H9 (cell line): ENCODE data around the gene PPARA. TPM values are rescaled to one million over a fixed set of nuclear protein-coding genes. Genes with fewer than 3 reads are reported as not detected.

Experiments used
- DNase-seq: peaks from one replicate; pipeline ENCODE4 v3.0.0-alpha.2; 2017
- H2AFZ ChIP-seq: one replicate; pipeline ENCODE4 v1.6.1; 2013; ENCODE audit warnings: mild to moderate bottlenecking, low read length, control low read depth, moderate library complexity
- H2AK5ac ChIP-seq: 2 replicates; pipeline ENCODE4 v1.6.1; 2013; ENCODE audit warnings: low read length, control low read depth, mixed read lengths; ENCODE audit not compliant: insufficient read length
- H2BK120ac ChIP-seq: one replicate; pipeline ENCODE4 v1.6.1; 2013; ENCODE audit warnings: low read depth, mild to moderate bottlenecking, low read length, control low read depth, inconsistent platforms; ENCODE audit not compliant: poor library complexity, severe bottlenecking
- H2BK12ac ChIP-seq: 2 replicates; pipeline ENCODE4 v1.6.1; 2013; ENCODE audit warnings: low read length, control low read depth, mixed read lengths, low read depth; ENCODE audit not compliant: insufficient read length
- H2BK15ac ChIP-seq: 2 replicates; pipeline ENCODE4 v1.6.1; 2013; ENCODE audit warnings: low read depth, low read length, control low read depth
- H2BK20ac ChIP-seq: one replicate; pipeline ENCODE4 v1.6.1; 2013; ENCODE audit warnings: low read depth, mild to moderate bottlenecking, low read length, control low read depth, inconsistent platforms; ENCODE audit not compliant: poor library complexity, severe bottlenecking
- H2BK5ac ChIP-seq: 2 replicates; pipeline ENCODE4 v1.6.1; 2013; ENCODE audit warnings: low read length, control low read depth, mixed read lengths; ENCODE audit not compliant: insufficient read length
- H3K14ac ChIP-seq: 2 replicates; pipeline ENCODE4 v1.6.1; 2013; ENCODE audit warnings: low read length, control low read depth; ENCODE audit not compliant: insufficient read depth
- H3K18ac ChIP-seq: 2 replicates; pipeline ENCODE4 v1.6.1; 2013; ENCODE audit warnings: low read depth, mild to moderate bottlenecking, mixed read lengths, low read length, control low read depth; ENCODE audit not compliant: insufficient read length
- H3K23ac ChIP-seq: 2 replicates; pipeline ENCODE4 v1.6.1; 2013; ENCODE audit warnings: low read length, control low read depth, mixed read lengths, low read depth; ENCODE audit not compliant: insufficient read length
- H3K23me2 ChIP-seq: 2 replicates; pipeline ENCODE4 v1.6.1; 2013; ENCODE audit warnings: low read depth, mild to moderate bottlenecking, mixed read lengths, low read length, control low read depth; ENCODE audit not compliant: insufficient read length, poor library complexity, severe bottlenecking
- H3K27ac ChIP-seq: 2 replicates; pipeline ENCODE4 v1.5.1; 2013; ENCODE audit warnings: low read length, control low read depth, mixed read lengths, low read depth; ENCODE audit not compliant: insufficient read length
- H3K27me3 ChIP-seq: 2 replicates; pipeline ENCODE4 v1.6.1; 2013; ENCODE audit warnings: low read length, control low read depth, inconsistent platforms; ENCODE audit not compliant: insufficient read depth
- H3K4ac ChIP-seq: 2 replicates; pipeline ENCODE4 v1.6.1; 2013; ENCODE audit warnings: low read depth, mild to moderate bottlenecking, control low read depth, inconsistent platforms, low read length, moderate library complexity
- H3K4me1 ChIP-seq: 2 replicates; pipeline ENCODE4 v1.6.1; 2013; ENCODE audit warnings: low read length, control low read depth, inconsistent platforms; ENCODE audit not compliant: insufficient read depth
- H3K4me2 ChIP-seq: 2 replicates; pipeline ENCODE4 v1.6.1; 2013; ENCODE audit warnings: low read length, control low read depth, mixed read lengths; ENCODE audit not compliant: insufficient read length, insufficient read depth
- H3K56ac ChIP-seq: 2 replicates; pipeline ENCODE4 v1.6.1; 2013; ENCODE audit warnings: low read depth, mild to moderate bottlenecking, mixed read lengths, low read length, control low read depth; ENCODE audit not compliant: insufficient read length
- H3K79me1 ChIP-seq: 2 replicates; pipeline ENCODE4 v1.6.1; 2013; ENCODE audit warnings: low read depth, mild to moderate bottlenecking, moderate library complexity, low read length, control low read depth, inconsistent platforms; ENCODE audit not compliant: insufficient read depth, poor library complexity, severe bottlenecking
- H3K79me2 ChIP-seq: 2 replicates; pipeline ENCODE4 v1.6.1; 2013; ENCODE audit warnings: low read length, control low read depth, inconsistent platforms; ENCODE audit not compliant: insufficient read depth
- H3K9ac ChIP-seq: 2 replicates; pipeline ENCODE4 v1.6.1; 2013; ENCODE audit warnings: low read length, control low read depth, mixed read lengths; ENCODE audit not compliant: insufficient read length; ENCODE audit errors: extremely low read depth
- H3K9me3 ChIP-seq: one replicate; pipeline ENCODE4 v1.6.1; 2013; ENCODE audit warnings: low read depth, low read length, inconsistent platforms; ENCODE audit not compliant: control insufficient read depth
- H3T11ph ChIP-seq: one replicate; pipeline ENCODE4 v1.6.1; 2013; ENCODE audit warnings: mild to moderate bottlenecking, low read length, control low read depth, inconsistent platforms
- H4K20me1 ChIP-seq: one replicate; pipeline ENCODE4 v1.6.1; 2013; ENCODE audit not compliant: control insufficient read depth, insufficient read length, insufficient read depth
- H4K5ac ChIP-seq: 2 replicates; pipeline ENCODE4 v1.6.1; 2013; ENCODE audit warnings: low read depth, mild to moderate bottlenecking, mixed read lengths, low read length, control low read depth; ENCODE audit not compliant: insufficient read length
- H4K8ac ChIP-seq: replicated peaks from 2 replicates; pipeline ENCODE4 v1.6.1; 2013; ENCODE audit warnings: low read length, control low read depth, mixed read lengths, low read depth; ENCODE audit not compliant: insufficient read length
- H4K91ac ChIP-seq: 2 replicates; pipeline ENCODE4 v1.6.1; 2013; ENCODE audit warnings: low read depth, mild to moderate bottlenecking, moderate library complexity, mixed read lengths, low read length, control low read depth; ENCODE audit not compliant: insufficient read length
- H3K27ac Mint-ChIP-seq, 3 experiments: 2 replicates in 2 of 3; 3 replicates in 1 of 3; pipeline ENCODE4 v1.8.0; 2020 to 2021; ENCODE audit warnings: mixed read lengths in 3 of 3, mild to moderate bottlenecking in 1 of 3, moderate library complexity in 1 of 3
- H3K27me3 Mint-ChIP-seq: 2 replicates; pipeline ENCODE4 v1.8.0; 2021; ENCODE audit warnings: low read depth, mild to moderate bottlenecking, moderate library complexity, mixed read lengths
- H3K36me3 Mint-ChIP-seq, 3 experiments: 2 replicates in 2 of 3; 3 replicates in 1 of 3; pipeline ENCODE4 v1.8.0; 2020 to 2021; ENCODE audit warnings: low read depth in 3 of 3, mixed read lengths in 3 of 3; ENCODE audit not compliant: insufficient read depth in 1 of 3
- H3K4me1 Mint-ChIP-seq, 2 experiments: 2 replicates each; pipeline ENCODE4 v1.8.0; 2020; ENCODE audit warnings: mixed read lengths in 2 of 2
- H3K4me3 Mint-ChIP-seq, 2 experiments: 2 replicates in 1 of 2; 3 replicates in 1 of 2; pipeline ENCODE4 v1.8.0; 2020 to 2021; ENCODE audit warnings: mild to moderate bottlenecking in 2 of 2, mixed read lengths in 2 of 2, moderate library complexity in 1 of 2
- H3K9me3 Mint-ChIP-seq, 2 experiments: 2 replicates in 1 of 2; 3 replicates in 1 of 2; pipeline ENCODE4 v1.8.0; 2020; ENCODE audit warnings: mild to moderate bottlenecking in 2 of 2, mixed read lengths in 2 of 2, moderate library complexity in 1 of 2
- CTCF ChIP-seq: fragments of 200-600 bp; sonication (generic); conservative IDR thresholded peaks from 3 replicates; pipeline ENCODE4 v1.8.0; 2021; ENCODE audit warnings: antibody characterized with exemption, mild to moderate bottlenecking
- WGBS: extraction: QIAGEN DNeasy Blood & Tissue Kit; methylation state at CpG from one replicate; pipeline ENCODE4 v1.1.7; 2013; ENCODE audit warnings: missing lambda C conversion rate, low lambda C conversion rate, mixed read lengths; ENCODE audit not compliant: insufficient read length; ENCODE audit errors: extremely low coverage; 5-methylcytosine and 5-hydroxymethylcytosine counted together
- total RNA-seq: library from RNA; stranded (reverse); gene quantifications from 2 replicates; pipeline ENCODE4 v1.2.1, GENCODE V29; 2021

PPARA gene
- total RNA-seq, 1 experiment from 2014 or later: 7.3 TPM

GRCh38 chr22:46172522-46173110 is 22.3 kb downstream of the PPARA start:
- H3K27me3 Mint-ChIP-seq: no peaks in the 10 kb centered on the region; the same call in 1 of the 2 replicates
- TF ChIP-seq CTCF: no peak
- H3K4me1 Mint-ChIP-seq: no peaks in the 10 kb centered on the region
- Histone ChIP-seq H3K23me2 (no peaks in the 10 kb centered on the region), H2BK5ac (no peak overlapping the region), H3K4me2 (no peak overlapping the region), H4K20me1 (no peaks in the 10 kb centered on the region), H4K91ac (no peak overlapping the region), H2AK5ac (no peak overlapping the region), H2BK15ac (no peak overlapping the region), H3K4me1 (no peaks in the 10 kb centered on the region), H4K8ac (no peak overlapping the region), H3K79me2 (no peaks in the 10 kb centered on the region), H2BK20ac (no peak overlapping the region), H4K5ac (no peak overlapping the region), H3K18ac (no peak overlapping the region), H3K4ac (no peak overlapping the region), H2BK120ac (no peak overlapping the region), H3K79me1 (no peaks in the 10 kb centered on the region), H3K56ac (no peak overlapping the region), H3K27me3 (no peaks in the 10 kb centered on the region), H3K23ac (no peak overlapping the region), H3T11ph (no peak overlapping the region), H3K9me3 (no peaks in the 10 kb centered on the region), H3K9ac (no peak overlapping the region), H2BK12ac (no peak overlapping the region), H3K27ac (no peak overlapping the region), H3K14ac (no peak overlapping the region), H2AFZ (no peak overlapping the region)
- H3K27ac Mint-ChIP-seq: no peak overlapping the region
- no peak for DNase-seq
- H3K36me3 Mint-ChIP-seq: 0 out of 7 replicates have a peak, but pooled peaks cover 0 to 1% (median 0%) of the 10 kb centered on the region in 3 experiments
- H3K4me3 Mint-ChIP-seq: no peak overlapping the region
- no CpG with 5 or more reads among the region's 11 CpGs for WGBS
- H3K9me3 Mint-ChIP-seq: peaks cover 0 to 3% of the 10 kb centered on the region in 2 experiments; a peak in 3 of 5 replicates
